Measurements from ENCODE around the gene ZNF418. TPM values are rescaled to one million over a fixed set of nuclear protein-coding genes. Genes with fewer than 3 reads are reported as not detected.
A peak's percentile ranks its signal among the peaks of the same experiment; 100 is the strongest.

The ZNF418 gene
- total and polyA plus RNA-seq, 4 experiments from 2014 or later, result 1.7 to 9.7 (median 4.9) TPM

DNA sequence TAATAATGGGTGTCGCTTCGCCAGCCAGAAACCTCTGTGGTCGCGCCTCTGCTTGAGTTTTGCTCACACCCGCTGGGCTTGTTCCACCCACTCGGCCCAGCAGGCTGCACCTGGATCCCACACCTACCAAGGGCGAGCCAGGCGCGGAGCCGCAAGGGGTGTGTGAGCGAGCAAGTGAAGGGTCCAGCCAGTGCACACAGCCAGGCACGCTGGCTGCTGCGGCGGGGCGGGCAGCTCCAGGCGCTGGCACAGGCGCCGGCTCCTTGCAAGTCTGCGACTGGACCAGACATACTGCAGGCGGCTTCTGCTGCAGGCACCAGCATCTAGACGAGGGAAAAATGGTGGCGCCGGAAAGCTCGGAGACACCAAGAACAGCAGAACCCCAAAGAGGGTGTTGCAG is 14.1 kb upstream of the ZNF418 start:
- Histone ChIP-seq H3K4me3 (ENCODE audit: low read length in 2 of 2) (no peak overlapping the region), H3K4me1 (ENCODE audit: insufficient read depth, low read length) (peaks cover 18% of the 10 kb centered on the region), H3K27ac (ENCODE audit: low read depth, low read length) (no peak overlapping the region), H3K9me3 (ENCODE audit: control insufficient read depth in 1 of 2, low read length in 2 of 2) (peaks cover 0 to 17% of the 10 kb centered on the region in 2 donors), H3K36me3 (ENCODE audit: insufficient read depth, low read length) (no peaks in the 10 kb centered on the region), H3K27me3 (ENCODE audit: insufficient read depth, low read length) (no peaks in the 10 kb centered on the region)
- intact Hi-C loops (cut with micrococcal nuclease), result no loop called here
- H3K27ac Mint-ChIP-seq, result no peak overlapping the region
- H3K36me3 Mint-ChIP-seq, result peaks cover 21 to 35% of the 10 kb centered on the region in 2 donors
- CTCF ChIA-PET (ENCODE audit: partially characterized antibody), result no interaction called here
- H3K27me3 Mint-ChIP-seq, result no peaks in the 10 kb centered on the region
- POLR2A ChIA-PET (ENCODE audit: partially characterized antibody), result interaction anchor here (2.2 kb wide), 1 partner anchor 53 kb away, joined by 12 read pairs; the partner anchor contains the start of gene ZNF606
- peaks cover 4 to 56% (median 50%) of the 10 kb centered on the region in 8 donors for H3K9me3 Mint-ChIP-seq
- DNase-seq, result no peak
- peaks cover 13 to 24% (median 20%) of the 10 kb centered on the region in 4 donors for H3K4me1 Mint-ChIP-seq
- H3K4me3 Mint-ChIP-seq, result peak overlapping the region in 1 of 8 donors; percentile 15

- Histone ChIP-seq H3K36me3 (ENCODE audit: insufficient read depth, low read length) (peaks cover 10% of the 10 kb centered on the region), H3K27me3 (ENCODE audit: insufficient read depth, low read length) (no peaks in the 10 kb centered on the region), H3K4me3 (ENCODE audit: low read length in 2 of 2) (peak within 1 kb of the TSS; percentile 69 to 89), H3K27ac (ENCODE audit: low read depth, low read length) (peak within 1 kb of the TSS; percentile 66), H3K4me1 (ENCODE audit: insufficient read depth, low read length) (peaks cover 18% of the 10 kb centered on the region), H3K9me3 (ENCODE audit: control insufficient read depth in 1 of 2, low read length in 2 of 2) (peaks cover 0 to 34% of the 10 kb centered on the region in 2 donors)
- H3K36me3 Mint-ChIP-seq, result peaks cover 38 to 51% of the 10 kb centered on the region in 2 donors
- H3K9me3 Mint-ChIP-seq, result peaks cover 4 to 63% (median 55%) of the 10 kb centered on the region in 8 donors
- no peaks in the 10 kb centered on the region for H3K27me3 Mint-ChIP-seq
- ChIA-PET POLR2A (ENCODE audit: partially characterized antibody) (interaction anchor here (1.0 to 2.2 kb wide), 2 partner anchors 55 kb away, joined by 3 to 12 read pairs; partner anchors contain the start of gene ZNF606), CTCF (ENCODE audit: partially characterized antibody) (no interaction called here)
- peak; percentile 79 to 85 (median 82) for DNase-seq
- intact Hi-C loops (cut with micrococcal nuclease), result loop anchor here (1.0 kb wide), 4 partner anchors 31 to 208 kb away; partner anchors contain the start of genes ZNF417, ZNF586 and ZNF606
- peak within 1 kb of the TSS; percentile 90 to 98 (median 95) for H3K4me3 Mint-ChIP-seq
- H3K4me1 Mint-ChIP-seq, result peaks cover 15 to 24% (median 20%) of the 10 kb centered on the region in 4 donors
- H3K27ac Mint-ChIP-seq, result peak within 1 kb of the TSS; percentile 78 to 98 (median 92)
Measured at GRCh38 chr19:57947419-57948134, 12.4 kb upstream of the ZNF418 start, which contains the start of gene ZNF256. ZNF256 (minus strand) TSS chr19:57947706; CDS start chr19:57947474, 232 bp downstream.

- peak overlapping the region; percentile 66 for H3K27ac ChIP-seq (ENCODE audit: low read depth, low read length)
- Mint-ChIP-seq H3K27ac (peak overlapping the region in 3 of 7 donors; percentile 62 to 88 (median 63)), H3K36me3 (peaks cover 43 to 56% of the 10 kb centered on the region in 2 donors), H3K4me1 (peaks cover 15 to 24% (median 20%) of the 10 kb centered on the region in 4 donors), H3K27me3 (no peaks in the 10 kb centered on the region), H3K4me3 (peak overlapping the region; percentile 47 to 98 (median 95)), H3K9me3 (peaks cover 4 to 66% (median 60%) of the 10 kb centered on the region in 8 donors)
- ChIA-PET CTCF (ENCODE audit: partially characterized antibody) (no interaction called here), POLR2A (ENCODE audit: partially characterized antibody) (interaction anchor here (1.0 kb wide), 1 partner anchor 55 kb away, joined by 3 read pairs; the partner anchor contains the start of gene ZNF606)
- H3K36me3 ChIP-seq (ENCODE audit: insufficient read depth, low read length), result peaks cover 15% of the 10 kb centered on the region
- H3K27me3 ChIP-seq (ENCODE audit: insufficient read depth, low read length), result no peaks in the 10 kb centered on the region
- peaks cover 18% of the 10 kb centered on the region for H3K4me1 ChIP-seq (ENCODE audit: insufficient read depth, low read length)
- H3K4me3 ChIP-seq (ENCODE audit: low read length in 2 of 2), result peak overlapping the region; percentile 69 to 89
- DNase-seq, result peak in 1 of 5 donors; percentile 34
- H3K9me3 ChIP-seq (ENCODE audit: control insufficient read depth in 1 of 2, low read length in 2 of 2), result peaks cover 0 to 39% of the 10 kb centered on the region in 2 donors
- intact Hi-C loops (cut with micrococcal nuclease), result loop anchor here (1.0 kb wide), 4 partner anchors 31 to 208 kb away; partner anchors contain the start of genes ZNF417, ZNF586 and ZNF606
Measured at GRCh38 chr19:57947088-57947418, 11.9 kb upstream of the ZNF418 start.

DNA sequence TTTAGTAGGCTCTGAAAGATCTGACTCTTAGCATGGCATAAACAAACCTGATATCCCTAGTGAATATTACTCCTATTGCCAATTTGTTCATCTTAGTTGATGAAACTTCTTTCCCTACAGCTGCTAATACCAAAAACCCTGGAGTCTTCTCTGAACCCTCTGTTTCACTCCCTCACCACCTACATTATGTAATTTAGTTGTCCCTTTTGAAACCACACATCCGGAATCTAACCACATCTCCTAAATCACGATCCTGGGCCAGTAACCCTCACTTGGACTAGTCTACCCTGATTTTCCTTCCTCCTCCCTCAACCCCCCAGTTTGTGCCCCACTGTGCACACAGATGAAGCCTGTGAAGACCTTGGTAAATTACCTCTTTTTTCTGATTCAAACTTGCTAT is 11.1 kb upstream of the ZNF418 start:
- intact Hi-C loops (cut with micrococcal nuclease), result no loop called here
- Mint-ChIP-seq H3K4me1 (peaks cover 15 to 24% (median 20%) of the 10 kb centered on the region in 4 donors), H3K36me3 (peaks cover 51 to 64% of the 10 kb centered on the region in 2 donors), H3K27me3 (no peaks in the 10 kb centered on the region), H3K4me3 (peak overlapping the region; percentile 47 to 98 (median 95)), H3K9me3 (peaks cover 6 to 67% (median 63%) of the 10 kb centered on the region in 8 donors), H3K27ac (peak overlapping the region in 6 of 7 donors; percentile 35 to 70 (median 42))
- peaks cover 18% of the 10 kb centered on the region for H3K4me1 ChIP-seq (ENCODE audit: insufficient read depth, low read length)
- ChIA-PET CTCF (ENCODE audit: partially characterized antibody) (no interaction called here), POLR2A (ENCODE audit: partially characterized antibody) (no interaction called here)
- H3K36me3 ChIP-seq (ENCODE audit: insufficient read depth, low read length), result peaks cover 23% of the 10 kb centered on the region
- no peak for DNase-seq
- H3K27ac ChIP-seq (ENCODE audit: low read depth, low read length), result no peak overlapping the region
- no peaks in the 10 kb centered on the region for H3K27me3 ChIP-seq (ENCODE audit: insufficient read depth, low read length)
- peak overlapping the region; percentile 69 to 89 for H3K4me3 ChIP-seq (ENCODE audit: low read length in 2 of 2)
- H3K9me3 ChIP-seq (ENCODE audit: control insufficient read depth in 1 of 2, low read length in 2 of 2), result peaks cover 6 to 46% of the 10 kb centered on the region in 2 donors

DNA sequence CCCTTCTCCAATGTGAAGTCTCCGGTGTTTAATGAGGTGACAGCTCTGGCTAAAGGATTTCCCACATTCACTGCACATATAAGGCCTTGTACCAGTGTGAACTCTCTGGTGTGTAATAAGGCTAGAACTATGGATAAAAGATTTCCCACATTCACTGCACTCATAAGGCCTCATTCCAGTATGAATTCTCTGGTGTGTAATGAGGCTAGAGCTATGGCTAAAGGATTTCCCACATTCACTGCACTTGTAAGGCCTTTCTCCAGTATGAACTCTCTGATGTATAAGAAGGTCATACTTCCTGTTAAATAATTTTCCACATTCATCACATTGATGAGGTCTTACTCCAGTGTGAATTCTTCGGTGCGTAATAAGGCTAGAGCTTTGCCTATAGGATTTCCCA is 6.4 kb upstream of the ZNF418 start:
- Histone ChIP-seq H3K27ac (ENCODE audit: low read depth, low read length) (no peak overlapping the region), H3K27me3 (ENCODE audit: insufficient read depth, low read length) (no peaks in the 10 kb centered on the region), H3K36me3 (ENCODE audit: insufficient read depth, low read length) (peaks cover 28% of the 10 kb centered on the region), H3K9me3 (ENCODE audit: control insufficient read depth in 1 of 2, low read length in 2 of 2) (peaks cover 10 to 60% of the 10 kb centered on the region in 2 donors), H3K4me1 (ENCODE audit: insufficient read depth, low read length) (peaks cover 8% of the 10 kb centered on the region), H3K4me3 (ENCODE audit: low read length in 2 of 2) (no peak overlapping the region)
- Mint-ChIP-seq H3K36me3 (peaks cover 80 to 84% of the 10 kb centered on the region in 2 donors), H3K9me3 (peaks cover 4 to 98% (median 84%) of the 10 kb centered on the region in 8 donors), H3K27ac (no peak overlapping the region), H3K4me3 (no peak overlapping the region), H3K4me1 (peaks cover 10 to 13% (median 12%) of the 10 kb centered on the region in 4 donors), H3K27me3 (no peaks in the 10 kb centered on the region)
- intact Hi-C loops (cut with micrococcal nuclease), result no loop called here
- ChIA-PET CTCF (ENCODE audit: partially characterized antibody) (no interaction called here), POLR2A (ENCODE audit: partially characterized antibody) (no interaction called here)
- DNase-seq, result no peak

DNA sequence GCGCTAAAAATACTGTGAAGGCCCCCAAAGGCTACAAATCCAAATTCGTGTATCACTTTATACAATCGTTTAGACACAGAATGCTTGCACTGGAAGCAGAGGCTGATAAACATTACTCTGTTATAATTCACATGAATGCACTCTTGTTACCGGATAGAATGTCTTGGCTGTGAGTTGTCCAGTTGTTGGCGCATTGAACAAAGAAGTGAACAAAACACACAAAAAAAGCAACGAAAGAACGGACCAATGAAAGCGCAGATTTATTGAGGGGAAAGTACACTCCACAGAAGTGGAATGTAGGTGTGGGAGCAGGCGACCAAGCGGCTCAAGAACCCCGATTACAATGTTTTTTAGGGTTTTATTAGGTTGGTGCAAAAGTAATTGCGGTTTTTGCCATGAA is 529 bp upstream of the ZNF418 start:
- peaks cover 49 to 63% of the 10 kb centered on the region in 2 donors for H3K36me3 Mint-ChIP-seq
- Histone ChIP-seq H3K36me3 (ENCODE audit: insufficient read depth, low read length) (no peaks in the 10 kb centered on the region), H3K27me3 (ENCODE audit: insufficient read depth, low read length) (no peaks in the 10 kb centered on the region), H3K27ac (ENCODE audit: low read depth, low read length) (no peak overlapping the region), H3K9me3 (ENCODE audit: control insufficient read depth in 1 of 2, low read length in 2 of 2) (peaks cover under 1 to 39% of the 10 kb centered on the region in 2 donors), H3K4me3 (ENCODE audit: low read length in 2 of 2) (no peak overlapping the region), H3K4me1 (ENCODE audit: insufficient read depth, low read length) (peaks cover 6% of the 10 kb centered on the region)
- H3K4me1 Mint-ChIP-seq, result peaks cover 0 to 11% (median 4%) of the 10 kb centered on the region in 4 donors
- intact Hi-C loops (cut with micrococcal nuclease), result no loop called here
- no peaks in the 10 kb centered on the region for H3K27me3 Mint-ChIP-seq
- peak overlapping the region in 2 of 8 donors; percentile 34 to 87 for H3K4me3 Mint-ChIP-seq
- H3K27ac Mint-ChIP-seq, result peak overlapping the region in 1 of 7 donors; percentile 77
- no peak for DNase-seq
- ChIA-PET CTCF (ENCODE audit: partially characterized antibody) (no interaction called here), POLR2A (ENCODE audit: partially characterized antibody) (interaction anchor here (0.7 to 1.2 kb wide), 2 partner anchors 19 to 68 kb away, joined by 4 to 5 read pairs; partner anchors contain the start of gene ZNF606)
- peaks cover 2 to 95% (median 81%) of the 10 kb centered on the region in 8 donors for H3K9me3 Mint-ChIP-seq

GRCh38 chr19:57927587-57927986 is 7.6 kb downstream of the ZNF418 start:
- Histone ChIP-seq H3K9me3 (ENCODE audit: control insufficient read depth in 1 of 2, low read length in 2 of 2) (peaks cover 0 to 19% of the 10 kb centered on the region in 2 donors), H3K4me1 (ENCODE audit: insufficient read depth, low read length) (no peaks in the 10 kb centered on the region), H3K27ac (ENCODE audit: low read depth, low read length) (no peak overlapping the region), H3K27me3 (ENCODE audit: insufficient read depth, low read length) (no peaks in the 10 kb centered on the region), H3K36me3 (ENCODE audit: insufficient read depth, low read length) (no peaks in the 10 kb centered on the region), H3K4me3 (ENCODE audit: low read length in 2 of 2) (no peak overlapping the region)
- Mint-ChIP-seq H3K27me3 (no peaks in the 10 kb centered on the region), H3K4me1 (no peaks in the 10 kb centered on the region), H3K4me3 (no peak overlapping the region), H3K9me3 (peaks cover 0 to 86% (median 74%) of the 10 kb centered on the region in 8 donors), H3K27ac (no peak overlapping the region), H3K36me3 (peaks cover 28 to 40% of the 10 kb centered on the region in 2 donors)
- no peak for DNase-seq
- intact Hi-C loops (cut with micrococcal nuclease), result no loop called here
- CTCF ChIA-PET (ENCODE audit: partially characterized antibody), result no interaction called here
- POLR2A ChIA-PET (ENCODE audit: partially characterized antibody), result no interaction called here

All from CD4-positive, alpha-beta memory T cell (primary cell).